Activated CD4-positive, alpha-beta T cell treated with anti-CD3 and anti-CD28 coated beads, Interleukin-2, amount 50 U/mL, for 16 hours (primary cell): ENCODE measurements around the gene ZBTB49.
"Not testable (repeated sequence)": the region's sequence is repeated elsewhere in the genome, so short reads cannot be mapped to it uniquely, and the experiment has no call there.

Experiments
- DNase-seq: peaks from one replicate; pipeline ENCODE4 v3.0.0-alpha.2; 2020

ZBTB49 gene

DNA sequence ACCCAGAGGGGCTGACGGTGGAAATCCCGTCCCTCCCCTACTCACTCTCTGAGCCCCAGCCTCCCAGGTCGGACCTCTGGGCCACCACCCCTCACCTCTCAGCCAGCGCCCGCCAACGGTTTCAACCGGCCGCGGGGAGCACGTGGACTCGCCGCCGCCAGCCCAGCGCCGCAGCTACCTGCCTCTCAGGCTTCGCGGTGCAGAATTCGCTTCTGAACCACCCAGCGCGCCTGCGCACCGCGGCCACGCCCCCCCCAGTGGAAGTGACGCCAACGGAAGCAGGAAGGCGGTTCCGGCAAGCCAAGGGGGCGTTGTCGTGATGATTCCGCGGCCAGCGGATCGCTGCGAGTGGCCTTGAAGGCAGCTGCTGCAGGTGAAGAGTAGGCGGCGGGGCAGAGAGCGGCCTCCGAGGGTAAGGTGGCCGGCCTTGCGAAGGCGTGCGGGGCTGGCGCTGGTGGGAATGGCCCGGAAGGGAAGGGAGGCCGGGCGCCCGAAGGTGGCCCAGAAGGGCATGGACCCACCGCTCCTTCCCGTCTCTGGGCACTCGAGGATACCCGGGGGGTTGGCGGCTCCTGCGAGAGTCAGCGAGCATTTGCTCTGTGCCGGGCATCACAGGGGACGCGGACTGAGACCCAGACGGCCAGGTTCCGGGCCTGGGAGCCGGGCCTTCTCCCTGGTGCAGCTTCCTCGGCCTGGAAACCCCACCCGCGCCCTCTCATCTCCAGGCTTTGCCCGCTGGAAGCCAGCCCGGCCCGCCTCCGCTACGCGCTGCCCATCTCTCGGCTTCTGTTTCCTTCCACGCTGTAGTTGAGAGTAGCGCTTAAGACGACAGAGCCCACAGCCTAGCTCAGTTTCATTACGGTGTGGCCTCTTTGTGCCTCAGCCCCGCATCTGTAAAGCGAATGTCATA lies at the start of gene ZBTB49, which contains the start of gene LYAR:
TSS of gene ZBTB49 (plus strand) at position 311 of the 910 bp plus-strand sequence. CDS start 9,695 bp downstream, outside the sequence.
TSS of gene LYAR (minus strand) at position 214 of the 910 bp plus-strand sequence. CDS start 6,412 bp downstream, outside the sequence.
- DNase-seq: peak; percentile 96

DNA sequence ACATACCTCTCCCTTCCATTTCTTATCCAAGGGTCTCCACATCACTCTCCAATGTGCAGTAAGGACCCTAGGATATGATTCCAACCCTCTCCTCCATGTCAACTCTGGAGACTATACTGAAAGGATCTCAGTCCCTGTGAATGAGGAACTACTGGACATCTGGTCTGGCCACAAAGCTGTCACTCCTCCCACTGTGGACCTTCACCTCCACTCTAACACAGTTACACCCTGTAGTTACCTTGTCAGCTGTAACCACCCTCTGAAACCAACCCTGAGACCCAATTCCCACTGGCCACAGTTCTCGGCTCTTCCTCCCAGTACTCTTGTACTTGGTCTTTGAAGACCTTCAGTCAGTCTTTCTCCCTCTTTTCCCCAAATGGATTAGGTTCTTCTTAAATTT lies 44.9 kb upstream of the ZBTB49 start:
- no peak for DNase-seq

- no peak for DNase-seq
Observed at GRCh38 chr4:4247696-4248028, 42.4 kb upstream of the ZBTB49 start.

DNA sequence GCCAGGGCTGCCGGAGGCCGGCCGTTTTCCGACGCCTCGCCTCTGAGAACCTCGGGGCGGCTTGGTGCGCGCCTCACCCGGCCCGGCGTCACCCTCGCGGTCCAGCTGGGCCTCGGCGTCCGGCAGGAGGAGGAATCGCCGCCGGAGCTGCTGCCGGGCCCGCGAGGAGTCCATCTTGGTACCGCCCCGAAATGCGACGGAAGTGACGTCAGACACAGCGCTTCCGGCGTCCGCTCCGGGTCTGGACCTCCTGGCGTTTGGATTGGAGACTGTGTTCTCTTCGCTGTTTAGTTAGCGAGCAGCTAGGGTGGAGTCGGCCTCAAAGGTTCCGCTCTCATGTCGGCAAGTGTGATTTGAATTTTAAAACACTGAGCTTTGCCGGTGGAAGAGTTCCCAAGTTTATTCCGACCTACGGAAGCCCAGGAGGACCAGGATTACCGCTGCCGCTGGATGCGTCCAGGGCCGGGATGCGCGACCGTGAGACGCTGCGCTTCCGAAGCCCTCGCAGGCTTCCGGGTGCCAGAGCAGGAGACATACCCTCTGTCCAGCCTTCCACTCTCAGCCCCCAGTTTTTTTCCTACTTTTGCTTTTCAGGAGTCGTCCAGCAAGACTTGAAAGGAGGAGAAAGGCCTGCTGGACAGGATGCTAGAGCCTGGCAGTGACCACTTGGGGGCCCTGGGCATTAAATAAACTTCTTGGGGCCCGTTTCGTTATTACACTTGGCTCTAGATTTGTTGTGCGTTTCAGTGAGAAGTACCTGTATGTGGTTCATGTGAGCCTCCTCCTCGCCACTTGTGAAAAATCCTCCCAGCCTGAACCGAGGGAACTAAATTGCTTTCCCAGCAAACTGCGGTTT lies 41.8 kb upstream of the ZBTB49 start, which contains the start of gene TMEM128:
TSS of gene TMEM128 (minus strand) at position 195 of the 856 bp plus-strand sequence. CDS start at position 174, 21 bp downstream.
- DNase-seq: peak; percentile 95

DNA sequence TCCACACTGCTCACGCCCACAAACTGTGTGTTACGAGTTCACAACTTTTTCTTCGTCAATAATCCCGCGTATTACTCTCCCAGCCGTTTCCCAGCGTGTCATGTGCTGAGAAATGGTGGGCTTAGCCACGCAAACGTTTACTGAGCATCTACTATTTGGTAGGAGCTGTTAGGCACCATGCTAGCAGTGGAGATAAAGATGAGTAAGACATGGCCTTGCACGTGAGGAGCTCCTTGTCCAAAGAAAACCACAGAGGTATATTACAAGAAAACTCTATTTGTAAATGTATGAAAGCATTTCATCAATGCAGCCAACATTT lies 41.2 kb upstream of the ZBTB49 start:
- DNase-seq: peak; percentile 6

GRCh38 chr4:4249342-4249741 lies 40.7 kb upstream of the ZBTB49 start:
- not testable (repeated sequence) for DNase-seq

- no peak for DNase-seq
Observed at GRCh38 chr4:4249866-4250265, 40.2 kb upstream of the ZBTB49 start.

DNA sequence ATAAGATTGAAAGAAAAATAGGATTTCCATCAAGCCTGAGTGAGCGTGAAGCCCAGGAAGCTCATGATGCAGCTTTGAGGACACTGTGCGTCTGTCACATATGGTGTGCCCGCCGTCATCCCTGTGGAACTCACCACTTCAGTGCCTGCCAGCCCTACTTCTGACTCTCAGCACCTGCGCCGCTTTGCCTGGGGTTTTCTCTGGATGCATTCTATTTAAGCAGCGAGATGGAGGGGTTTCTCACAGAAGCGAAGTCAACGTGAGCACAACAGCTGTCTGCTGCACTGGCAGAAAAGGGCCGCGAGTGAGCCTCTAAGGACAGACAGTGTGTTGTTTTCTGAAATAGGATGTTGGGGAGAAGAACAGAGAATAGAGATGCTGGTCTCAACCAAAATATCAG lies 35.9 kb upstream of the ZBTB49 start:
- no peak for DNase-seq

DNA sequence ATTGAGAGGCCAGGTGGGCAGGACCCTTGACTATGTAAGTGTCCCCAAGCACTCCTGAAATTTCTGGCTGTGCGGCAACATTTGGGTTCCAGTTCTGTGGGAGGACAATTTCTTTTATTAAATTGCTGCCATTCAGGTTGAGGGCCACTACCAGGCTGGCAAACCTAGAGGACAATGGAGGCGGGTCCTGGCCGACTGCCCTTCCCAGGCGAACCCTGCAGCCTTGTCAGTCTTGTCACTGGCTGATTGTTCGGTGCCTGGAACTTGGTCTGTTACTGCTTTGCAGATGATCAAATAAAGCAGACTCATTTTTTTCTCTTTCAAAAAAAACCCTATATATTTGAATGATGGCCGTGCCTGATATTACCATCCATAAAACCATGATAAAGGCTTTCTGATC lies 35.4 kb upstream of the ZBTB49 start:
- no peak for DNase-seq

- DNase-seq: no peak
Observed at GRCh38 chr4:4256799-4257198, 33.3 kb upstream of the ZBTB49 start.

- DNase-seq: not testable (repeated sequence)
Observed at GRCh38 chr4:4257705-4258104, 32.3 kb upstream of the ZBTB49 start.

- no peak for DNase-seq
Observed at GRCh38 chr4:4259484-4260100, 30.5 kb upstream of the ZBTB49 start.

DNA sequence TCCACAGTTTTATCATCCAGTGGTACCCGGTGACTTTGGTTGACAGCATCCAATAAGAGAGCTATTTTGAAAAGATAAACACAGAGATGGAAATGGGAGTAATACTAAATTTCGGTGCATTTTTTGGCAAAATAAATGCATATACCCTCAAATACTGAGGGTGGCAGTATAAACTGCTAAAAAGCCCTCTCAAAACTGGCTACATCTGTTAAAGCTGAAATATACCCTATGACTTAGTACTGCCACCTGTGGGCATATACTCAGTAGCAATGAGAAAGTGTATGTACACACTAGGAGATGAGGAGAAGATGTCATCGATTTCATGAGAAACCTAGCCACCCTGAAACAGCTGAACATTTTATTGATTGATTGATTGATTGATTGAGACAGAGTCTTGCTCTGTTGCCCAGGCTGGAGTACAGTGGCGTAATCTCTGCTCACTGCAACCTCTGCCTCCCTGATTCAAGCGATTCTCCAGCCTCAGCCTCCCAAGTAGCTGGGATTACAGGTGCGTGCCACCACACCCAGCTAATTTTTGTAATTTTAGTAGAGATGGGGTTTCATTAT lies 29.8 kb upstream of the ZBTB49 start:
- DNase-seq: peak; percentile 53

DNA sequence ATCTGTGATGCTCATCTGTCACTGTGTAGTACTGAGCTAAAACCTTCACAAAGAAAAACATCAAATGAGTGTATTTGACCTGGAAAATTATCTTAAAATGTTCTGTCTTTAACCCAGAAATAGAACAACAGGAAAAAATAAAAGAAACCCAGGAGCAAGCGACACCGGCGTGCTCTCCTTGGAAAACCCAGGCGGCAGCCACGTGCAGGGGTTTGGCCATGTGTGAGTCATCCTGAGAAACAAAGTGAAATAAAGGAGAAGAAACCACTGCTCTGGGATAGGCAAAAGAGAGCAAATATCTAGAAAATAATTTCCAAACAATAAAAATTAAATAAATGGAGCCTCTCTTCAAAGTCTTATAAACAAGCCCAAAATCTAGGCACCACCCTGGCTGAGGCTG lies 22.1 kb upstream of the ZBTB49 start:
- no peak for DNase-seq

- DNase-seq: no peak
Observed at GRCh38 chr4:4268776-4269175, 21.3 kb upstream of the ZBTB49 start.

DNA sequence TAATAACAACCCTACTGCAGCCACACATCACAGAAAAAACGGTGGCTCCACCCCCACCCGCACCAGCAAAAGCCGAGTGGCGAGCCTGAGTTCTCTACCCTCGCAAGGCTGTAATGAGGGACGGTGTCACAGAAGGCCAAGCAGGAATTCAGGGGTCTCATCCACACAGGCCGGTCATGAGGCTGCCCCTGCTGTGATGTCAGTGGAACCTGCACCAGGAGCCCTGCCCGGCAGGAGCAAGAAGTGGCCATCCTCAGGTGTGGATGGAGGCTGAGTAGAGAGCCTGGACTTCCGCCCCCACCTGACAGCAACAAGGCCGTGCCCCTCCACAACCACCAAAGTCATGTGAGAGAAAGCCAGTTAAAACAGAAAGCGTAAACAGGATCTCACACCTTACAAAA lies 20.7 kb upstream of the ZBTB49 start:
- peak; percentile 15 for DNase-seq

- peak; percentile 29 for DNase-seq
Observed at GRCh38 chr4:4269856-4270255, 20.2 kb upstream of the ZBTB49 start.

DNA sequence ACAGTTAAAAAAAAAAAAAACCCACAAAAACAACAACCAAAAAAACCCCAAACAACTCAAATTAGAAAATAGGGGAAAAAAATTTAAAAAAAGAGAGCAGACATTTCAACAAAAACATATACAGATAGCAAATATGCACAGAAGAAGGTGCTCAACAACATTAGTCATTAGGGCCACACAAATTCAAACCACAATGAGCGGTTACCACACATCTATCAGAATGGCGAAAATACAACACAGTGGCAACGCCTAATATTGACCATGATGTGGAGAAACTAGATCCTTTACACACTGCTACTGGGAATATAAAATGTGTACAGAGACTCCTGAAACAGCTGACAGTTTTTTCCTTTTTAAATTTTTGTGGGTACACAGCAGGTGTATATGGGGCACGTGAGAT lies 19.5 kb upstream of the ZBTB49 start:
- no peak for DNase-seq

DNA sequence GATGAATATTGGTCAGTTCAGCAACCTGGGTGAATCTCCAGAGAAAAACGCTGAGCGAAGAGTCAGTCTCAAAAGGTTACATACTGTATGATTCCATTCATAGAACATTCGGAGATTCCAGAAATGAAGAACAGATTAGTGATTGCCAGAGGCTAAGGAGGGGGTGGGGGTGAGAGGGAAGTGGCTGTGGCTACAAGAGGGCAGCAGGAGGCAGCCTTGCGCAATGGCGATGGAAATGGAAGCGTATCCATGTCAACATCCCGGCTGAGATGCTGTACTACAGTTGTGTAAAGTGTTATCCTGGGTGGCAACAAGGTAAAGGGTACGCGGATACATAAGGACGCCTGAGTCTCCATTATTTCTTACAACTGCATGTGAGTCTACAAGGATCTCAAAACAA lies 18.1 kb upstream of the ZBTB49 start:
- DNase-seq: no peak

GRCh38 chr4:4274226-4274625 lies 15.8 kb upstream of the ZBTB49 start:
- DNase-seq: no peak

DNA sequence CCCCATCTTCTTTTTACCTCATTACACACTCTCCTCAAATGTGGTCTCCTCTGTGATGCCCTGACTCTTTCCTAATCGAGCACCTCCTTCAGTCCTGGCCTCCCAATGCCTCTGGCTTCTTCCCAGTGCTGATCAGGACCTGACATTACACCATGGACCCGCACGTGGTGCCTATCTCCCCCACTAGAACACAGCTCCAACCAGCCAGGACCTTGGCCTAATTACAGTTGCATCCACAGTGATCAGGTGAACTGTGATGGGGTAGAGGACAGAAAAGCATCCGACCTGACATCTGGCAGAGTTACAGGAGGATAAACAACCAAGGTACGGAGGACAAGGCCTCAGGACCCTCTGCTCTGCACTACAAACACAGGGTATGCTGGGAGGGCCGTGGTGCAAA lies 12.5 kb upstream of the ZBTB49 start:
- no peak for DNase-seq

DNA sequence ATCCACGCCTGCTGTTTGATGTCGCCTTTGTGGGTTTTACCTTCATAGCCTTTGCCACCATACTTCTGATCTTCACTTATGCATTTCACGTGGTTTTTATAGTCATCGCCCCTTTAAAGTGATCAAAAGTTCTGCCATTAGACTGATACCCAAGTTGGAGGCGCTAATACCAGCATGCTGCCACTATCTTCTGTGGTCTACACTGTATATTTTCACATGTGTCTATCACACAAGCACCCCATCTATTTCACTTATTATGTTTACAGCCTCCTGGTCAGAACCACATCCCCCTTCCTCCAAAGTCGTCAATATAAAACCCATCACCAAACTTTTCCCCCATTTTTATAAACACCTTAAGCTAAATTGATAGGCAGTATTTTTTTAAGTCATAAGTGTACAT lies 8.3 kb upstream of the ZBTB49 start:
- DNase-seq: no peak
